NCI-H510A (cell line): ENCODE data around the gene MLPH.
"Not testable (repeated sequence)": the region's sequence is repeated elsewhere in the genome, so short reads cannot be mapped to it uniquely, and the experiment has no call there.

Source experiments
- DNase-seq: peaks from one replicate; lab custom pipeline; 2025; lab: John Stamatoyannopoulos, UW

Gene MLPH

GRCh38 chr2:237458519-237458918 lies 28.5 kb upstream of the MLPH start:
- DNase-seq: no peak

- DNase-seq: no peak
Observed at GRCh38 chr2:237459226-237459625, 27.8 kb upstream of the MLPH start.

GRCh38 chr2:237459741-237460174 lies 27.3 kb upstream of the MLPH start:
- DNase-seq: no peak

GRCh38 chr2:237464757-237465391 lies 22.2 kb upstream of the MLPH start:
- no peak for DNase-seq

- no peak for DNase-seq
Observed at GRCh38 chr2:237465515-237466148, 21.4 kb upstream of the MLPH start.

GRCh38 chr2:237466211-237466610 lies 20.8 kb upstream of the MLPH start:
- no peak for DNase-seq

- DNase-seq: no peak
Observed at GRCh38 chr2:237467447-237468179, 19.4 kb upstream of the MLPH start.

GRCh38 chr2:237469410-237469809 lies 17.6 kb upstream of the MLPH start:
- not testable (repeated sequence) for DNase-seq

- no peak for DNase-seq
Observed at GRCh38 chr2:237469849-237470248, 17.2 kb upstream of the MLPH start.

GRCh38 chr2:237470914-237471313 lies 16.1 kb upstream of the MLPH start:
- no peak for DNase-seq

GRCh38 chr2:237471438-237472186 lies 15.4 kb upstream of the MLPH start:
- peak; percentile 26 for DNase-seq

GRCh38 chr2:237472187-237472712 lies 14.8 kb upstream of the MLPH start:
- no peak for DNase-seq

GRCh38 chr2:237472909-237473877 lies 13.9 kb upstream of the MLPH start:
- no peak for DNase-seq

- no peak for DNase-seq
Observed at GRCh38 chr2:237473878-237474441, 13.1 kb upstream of the MLPH start.

- DNase-seq: no peak
Observed at GRCh38 chr2:237474442-237474911, 12.6 kb upstream of the MLPH start.

- peak; percentile 69 for DNase-seq
Observed at GRCh38 chr2:237474931-237475703, 11.9 kb upstream of the MLPH start.

- DNase-seq: no peak
Observed at GRCh38 chr2:237475704-237476141, 11.3 kb upstream of the MLPH start.

GRCh38 chr2:237478095-237478494 lies 9.0 kb upstream of the MLPH start:
- DNase-seq: no peak

- no peak for DNase-seq
Observed at GRCh38 chr2:237478979-237479378, 8.1 kb upstream of the MLPH start.

GRCh38 chr2:237479747-237480146 lies 7.3 kb upstream of the MLPH start:
- no peak for DNase-seq
